ENCODE data around the gene OIP5.

OIP5 gene

DNA sequence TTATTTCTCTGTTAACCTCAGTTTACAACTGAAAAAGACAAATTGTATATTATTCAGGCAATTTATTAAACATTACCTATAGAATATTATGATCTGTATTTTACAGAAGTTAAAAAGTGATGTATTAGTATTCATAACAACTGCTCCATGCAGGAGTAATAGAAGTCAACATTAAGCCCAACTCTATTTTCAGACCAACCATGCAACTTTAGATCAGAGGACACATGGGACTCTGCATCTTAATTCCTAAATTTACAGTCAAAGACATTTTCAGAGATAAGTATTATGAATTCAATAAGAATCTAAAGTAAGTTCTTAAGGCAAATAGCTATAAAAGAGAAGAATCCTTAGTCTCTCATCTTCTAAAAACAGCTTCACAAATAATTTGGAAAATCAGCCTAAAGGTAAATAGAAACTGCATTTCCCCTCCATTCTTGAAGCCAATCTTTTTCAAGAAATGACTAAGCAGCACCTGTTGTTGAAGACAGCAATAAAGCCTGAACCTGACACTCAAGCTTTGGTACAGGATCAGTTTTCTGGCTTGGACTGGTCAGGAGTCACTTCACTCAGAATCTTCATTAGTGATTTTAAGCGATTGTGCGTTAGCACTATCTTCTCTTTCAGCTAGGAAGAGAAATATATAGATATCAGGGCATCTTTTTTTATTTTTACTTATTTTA, 23.0 kb downstream of the OIP5 start:
- ATAC-seq = no peak
- TF ChIP-seq, protein P1, sequence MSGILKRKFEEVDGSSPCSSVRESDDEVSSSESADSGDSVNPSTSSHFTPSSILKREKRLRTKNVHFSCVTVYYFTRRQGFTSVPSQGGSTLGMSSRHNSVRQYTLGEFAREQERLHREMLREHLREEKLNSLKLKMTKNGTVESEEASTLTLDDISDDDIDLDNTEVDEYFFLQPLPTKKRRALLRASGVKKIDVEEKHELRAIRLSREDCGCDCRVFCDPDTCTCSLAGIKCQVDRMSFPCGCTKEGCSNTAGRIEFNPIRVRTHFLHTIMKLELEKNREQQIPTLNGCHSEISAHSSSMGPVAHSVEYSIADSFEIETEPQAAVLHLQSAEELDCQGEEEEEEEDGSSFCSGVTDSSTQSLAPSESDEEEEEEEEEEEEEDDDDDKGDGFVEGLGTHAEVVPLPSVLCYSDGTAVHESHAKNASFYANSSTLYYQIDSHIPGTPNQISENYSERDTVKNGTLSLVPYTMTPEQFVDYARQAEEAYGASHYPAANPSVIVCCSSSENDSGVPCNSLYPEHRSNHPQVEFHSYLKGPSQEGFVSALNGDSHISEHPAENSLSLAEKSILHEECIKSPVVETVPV (CRISPR knock-in tag; IDR thresholded peaks at IDR 0.05) = no peak
- TF ChIP-seq ZC3H10 (CRISPR knock-in tag; IDR thresholded peaks at IDR 0.05) (no peak), RARB (CRISPR knock-in tag; IDR thresholded peaks at IDR 0.05) (no peak), OSR1 (CRISPR knock-in tag; IDR thresholded peaks at IDR 0.05) (no peak), ZFP3 (CRISPR knock-in tag; IDR thresholded peaks at IDR 0.05) (no peak)

DNA sequence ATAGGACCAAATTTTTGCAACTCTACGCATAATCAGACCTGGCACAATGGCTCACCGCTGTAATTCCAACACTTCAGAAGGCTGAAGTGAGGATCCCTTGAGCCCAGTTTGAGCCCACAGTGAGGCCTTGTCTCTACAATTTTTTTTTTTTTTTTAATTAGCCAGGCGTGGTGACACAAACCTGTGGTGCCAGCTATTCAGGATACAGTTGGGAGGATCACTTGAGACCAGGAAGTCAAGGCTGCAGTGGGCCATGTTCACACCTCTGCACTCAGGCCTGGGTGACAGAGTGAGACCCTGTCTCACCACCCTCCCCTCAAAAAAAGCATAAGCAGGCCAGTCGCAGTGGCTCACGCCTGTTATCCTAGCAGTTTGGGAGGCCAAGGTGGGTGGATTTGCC, 24.7 kb downstream of the OIP5 start:
- ATAC-seq = no peak

DNA sequence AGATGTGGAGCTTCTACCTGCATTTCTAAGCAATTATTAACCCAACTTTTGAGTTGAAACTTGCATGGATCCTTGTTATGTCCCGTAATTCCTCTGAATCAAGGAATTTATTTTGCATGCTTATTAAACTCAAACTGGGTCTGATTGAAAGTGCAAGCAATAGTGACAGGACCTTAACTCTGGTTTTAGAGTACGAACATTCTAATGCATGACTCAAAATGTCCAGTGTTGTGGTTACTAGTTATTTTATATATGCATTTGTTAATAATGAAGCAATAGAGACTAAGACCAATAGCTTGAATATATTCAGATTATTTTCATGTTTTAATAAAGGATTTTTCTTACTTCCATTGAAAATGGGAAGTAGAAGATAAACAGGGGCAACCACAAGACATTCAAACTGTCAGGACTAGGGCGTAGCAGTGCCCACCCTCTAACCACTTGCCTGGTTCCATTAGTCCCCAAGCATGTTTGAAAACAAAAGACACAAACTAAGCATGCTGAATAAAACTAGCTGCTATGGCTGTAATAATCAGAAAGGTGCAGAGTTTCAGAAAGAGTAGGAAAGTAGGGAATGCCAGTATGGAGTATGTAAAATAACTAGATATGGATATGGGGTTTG, 28.1 kb downstream of the OIP5 start:
- no peak for TF ChIP-seq ZC3H10 (CRISPR knock-in tag; IDR thresholded peaks at IDR 0.05)
- TF ChIP-seq CSDC2 (CRISPR knock-in tag; IDR thresholded peaks at IDR 0.05) = no peak
- TF ChIP-seq ZNF8 (CRISPR knock-in tag; IDR thresholded peaks at IDR 0.05) = no peak
- no peak for TF ChIP-seq ZNF70 (CRISPR knock-in tag; IDR thresholded peaks at IDR 0.05)
- no peak for TF ChIP-seq ZNF565 (CRISPR knock-in tag; conservative IDR thresholded peaks at IDR 0.05; ENCODE audit: low read depth)
- TF ChIP-seq, protein P2, sequence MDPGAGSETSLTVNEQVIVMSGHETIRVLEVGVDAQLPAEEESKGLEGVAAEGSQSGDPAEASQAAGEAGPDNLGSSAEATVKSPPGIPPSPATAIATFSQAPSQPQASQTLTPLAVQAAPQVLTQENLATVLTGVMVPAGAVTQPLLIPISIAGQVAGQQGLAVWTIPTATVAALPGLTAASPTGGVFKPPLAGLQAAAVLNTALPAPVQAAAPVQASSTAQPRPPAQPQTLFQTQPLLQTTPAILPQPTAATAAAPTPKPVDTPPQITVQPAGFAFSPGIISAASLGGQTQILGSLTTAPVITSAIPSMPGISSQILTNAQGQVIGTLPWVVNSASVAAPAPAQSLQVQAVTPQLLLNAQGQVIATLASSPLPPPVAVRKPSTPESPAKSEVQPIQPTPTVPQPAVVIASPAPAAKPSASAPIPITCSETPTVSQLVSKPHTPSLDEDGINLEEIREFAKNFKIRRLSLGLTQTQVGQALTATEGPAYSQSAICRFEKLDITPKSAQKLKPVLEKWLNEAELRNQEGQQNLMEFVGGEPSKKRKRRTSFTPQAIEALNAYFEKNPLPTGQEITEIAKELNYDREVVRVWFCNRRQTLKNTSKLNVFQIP (CRISPR knock-in tag; IDR thresholded peaks at IDR 0.05; ENCODE audit: borderline replicate concordance, low read depth) = no peak
- no peak for TF ChIP-seq ZFP3 (CRISPR knock-in tag; IDR thresholded peaks at IDR 0.05)
- no peak for ATAC-seq

More for the DNA sequence above, 24.7 kb downstream of the OIP5 start:
- TF ChIP-seq, protein P3, sequence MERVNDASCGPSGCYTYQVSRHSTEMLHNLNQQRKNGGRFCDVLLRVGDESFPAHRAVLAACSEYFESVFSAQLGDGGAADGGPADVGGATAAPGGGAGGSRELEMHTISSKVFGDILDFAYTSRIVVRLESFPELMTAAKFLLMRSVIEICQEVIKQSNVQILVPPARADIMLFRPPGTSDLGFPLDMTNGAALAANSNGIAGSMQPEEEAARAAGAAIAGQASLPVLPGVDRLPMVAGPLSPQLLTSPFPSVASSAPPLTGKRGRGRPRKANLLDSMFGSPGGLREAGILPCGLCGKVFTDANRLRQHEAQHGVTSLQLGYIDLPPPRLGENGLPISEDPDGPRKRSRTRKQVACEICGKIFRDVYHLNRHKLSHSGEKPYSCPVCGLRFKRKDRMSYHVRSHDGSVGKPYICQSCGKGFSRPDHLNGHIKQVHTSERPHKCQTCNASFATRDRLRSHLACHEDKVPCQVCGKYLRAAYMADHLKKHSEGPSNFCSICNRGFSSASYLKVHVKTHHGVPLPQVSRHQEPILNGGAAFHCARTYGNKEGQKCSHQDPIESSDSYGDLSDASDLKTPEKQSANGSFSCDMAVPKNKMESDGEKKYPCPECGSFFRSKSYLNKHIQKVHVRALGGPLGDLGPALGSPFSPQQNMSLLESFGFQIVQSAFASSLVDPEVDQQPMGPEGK (CRISPR knock-in tag; IDR thresholded peaks at IDR 0.05; ENCODE audit: borderline replicate concordance) = no peak
- no peak for TF ChIP-seq OSR1 (CRISPR knock-in tag; IDR thresholded peaks at IDR 0.05)
- TF ChIP-seq ZC3H10 (CRISPR knock-in tag; IDR thresholded peaks at IDR 0.05) = no peak
- TF ChIP-seq, protein P2 (CRISPR knock-in tag; IDR thresholded peaks at IDR 0.05; ENCODE audit: borderline replicate concordance, low read depth) = no peak
- TF ChIP-seq TCF4 (CRISPR knock-in tag; IDR thresholded peaks at IDR 0.05; ENCODE audit: borderline replicate concordance) = no peak
- TF ChIP-seq ISL1 (CRISPR knock-in tag; IDR thresholded peaks at IDR 0.05) = no peak
- TF ChIP-seq CSDC2 (CRISPR knock-in tag; IDR thresholded peaks at IDR 0.05) = no peak
- TF ChIP-seq ZNF8 (CRISPR knock-in tag; IDR thresholded peaks at IDR 0.05) = no peak
- no peak for TF ChIP-seq ZNF565 (CRISPR knock-in tag; conservative IDR thresholded peaks at IDR 0.05; ENCODE audit: low read depth)
- TF ChIP-seq TOX (CRISPR knock-in tag; IDR thresholded peaks at IDR 0.05; ENCODE audit: borderline replicate concordance) = no peak
- TF ChIP-seq SNAI2 (CRISPR knock-in tag; IDR thresholded peaks at IDR 0.05) = no peak
- no peak for TF ChIP-seq ARNTL (CRISPR knock-in tag; IDR thresholded peaks at IDR 0.05; ENCODE audit: borderline replicate concordance, low read depth)
- TF ChIP-seq, protein P4, sequence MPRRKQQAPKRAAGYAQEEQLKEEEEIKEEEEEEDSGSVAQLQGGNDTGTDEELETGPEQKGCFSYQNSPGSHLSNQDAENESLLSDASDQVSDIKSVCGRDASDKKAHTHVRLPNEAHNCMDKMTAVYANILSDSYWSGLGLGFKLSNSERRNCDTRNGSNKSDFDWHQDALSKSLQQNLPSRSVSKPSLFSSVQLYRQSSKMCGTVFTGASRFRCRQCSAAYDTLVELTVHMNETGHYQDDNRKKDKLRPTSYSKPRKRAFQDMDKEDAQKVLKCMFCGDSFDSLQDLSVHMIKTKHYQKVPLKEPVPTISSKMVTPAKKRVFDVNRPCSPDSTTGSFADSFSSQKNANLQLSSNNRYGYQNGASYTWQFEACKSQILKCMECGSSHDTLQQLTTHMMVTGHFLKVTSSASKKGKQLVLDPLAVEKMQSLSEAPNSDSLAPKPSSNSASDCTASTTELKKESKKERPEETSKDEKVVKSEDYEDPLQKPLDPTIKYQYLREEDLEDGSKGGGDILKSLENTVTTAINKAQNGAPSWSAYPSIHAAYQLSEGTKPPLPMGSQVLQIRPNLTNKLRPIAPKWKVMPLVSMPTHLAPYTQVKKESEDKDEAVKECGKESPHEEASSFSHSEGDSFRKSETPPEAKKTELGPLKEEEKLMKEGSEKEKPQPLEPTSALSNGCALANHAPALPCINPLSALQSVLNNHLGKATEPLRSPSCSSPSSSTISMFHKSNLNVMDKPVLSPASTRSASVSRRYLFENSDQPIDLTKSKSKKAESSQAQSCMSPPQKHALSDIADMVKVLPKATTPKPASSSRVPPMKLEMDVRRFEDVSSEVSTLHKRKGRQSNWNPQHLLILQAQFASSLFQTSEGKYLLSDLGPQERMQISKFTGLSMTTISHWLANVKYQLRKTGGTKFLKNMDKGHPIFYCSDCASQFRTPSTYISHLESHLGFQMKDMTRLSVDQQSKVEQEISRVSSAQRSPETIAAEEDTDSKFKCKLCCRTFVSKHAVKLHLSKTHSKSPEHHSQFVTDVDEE (CRISPR knock-in tag; IDR thresholded peaks at IDR 0.05) = no peak
- TF ChIP-seq PPARA (CRISPR knock-in tag; IDR thresholded peaks at IDR 0.05; ENCODE audit: borderline replicate concordance) = no peak

All from SK-N-SH treated with all-trans-retinoic acid at 6 μM for 48 hours (cell line).